A673 (cell line): Measurements from ENCODE around the gene OR6C70. TPM values are rescaled to one million over a fixed set of nuclear protein-coding genes. Genes with fewer than 3 reads are reported as not detected.
"Not testable (repeated sequence)": the region's sequence is repeated elsewhere in the genome, so short reads cannot be mapped to it uniquely, and the experiment has no call there.

Source experiments
- BruUV-seq: library from RNA; stranded (reverse); fragments of 400-500 nt; replicated peaks from 2 replicates; lab custom pipeline; 2021; lab: Mats Ljungman, UMichigan
- CTCF ChIA-PET: fragments of 300-600 bp; sonication (Branson Sonifier 250); formaldehyde crosslinking; loops from one replicate; lab custom pipeline; 2022; ENCODE audit warnings: antibody characterized with exemption; lab: Charles Lee
- POLR2A ChIA-PET: fragments of 300-600 bp; sonication (Branson Sonifier 250); formaldehyde crosslinking; loops from one replicate; lab custom pipeline; 2022; ENCODE audit warnings: antibody characterized with exemption; ENCODE audit not compliant: low non-redundant PET; lab: Charles Lee
- DNase-seq: peaks from one replicate; pipeline ENCODE4 v3.0.0-alpha.2; 2015; ENCODE audit warnings: low spot score
- H3K27ac ChIP-seq: fragments of 200-600 bp; sonication (generic); 2 replicates; pipeline ENCODE4 v1.5.1; 2016; ENCODE audit warnings: mixed run types, low read depth, mild to moderate bottlenecking, mixed read lengths, antibody characterized with exemption, low read length; ENCODE audit not compliant: poor library complexity, severe bottlenecking
- H3K27me3 ChIP-seq: fragments of 200-600 bp; sonication (generic); replicated peaks from 2 replicates; pipeline ENCODE4 v1.6.1; 2017; ENCODE audit warnings: mixed run types, low read depth, mild to moderate bottlenecking, mixed read lengths, antibody characterized with exemption, low read length; ENCODE audit not compliant: insufficient read depth, poor library complexity
- H3K36me3 ChIP-seq: fragments of 200-600 bp; sonication (generic); 2 replicates; pipeline ENCODE4 v1.6.1; 2016; ENCODE audit warnings: mixed run types, mild to moderate bottlenecking, mixed read lengths, antibody characterized with exemption, low read length; ENCODE audit not compliant: insufficient read depth, poor library complexity, severe bottlenecking
- H3K4me1 ChIP-seq: fragments of 200-600 bp; sonication (generic); 2 replicates; pipeline ENCODE4 v1.6.1; 2017; ENCODE audit warnings: mixed run types, mild to moderate bottlenecking, mixed read lengths, antibody characterized with exemption, low read length; ENCODE audit not compliant: insufficient read depth, poor library complexity, severe bottlenecking
- H3K4me3 ChIP-seq: fragments of 200-600 bp; sonication (generic); 2 replicates; pipeline ENCODE4 v1.5.1; 2016; ENCODE audit warnings: low read depth, mixed run types, mild to moderate bottlenecking, mixed read lengths, low read length; ENCODE audit not compliant: poor library complexity, severe bottlenecking
- H3K9me3 ChIP-seq: fragments of 200-600 bp; sonication (generic); 2 replicates; pipeline ENCODE4 v1.6.1; 2016; ENCODE audit warnings: mixed run types, low read depth, mild to moderate bottlenecking, mixed read lengths, antibody characterized with exemption, low read length; ENCODE audit not compliant: poor library complexity, severe bottlenecking
- CTCF ChIP-seq: fragments of 300-800, 200-600 bp; sonication (generic); conservative IDR thresholded peaks from 2 replicates; pipeline ENCODE4 v1.5.1; 2017; ENCODE audit warnings: low read depth, mild to moderate bottlenecking, antibody characterized with exemption, low read length, moderate library complexity, mixed read lengths
- EZH2 ChIP-seq: fragments of 200-600 bp; sonication (generic); IDR thresholded peaks from 2 replicates; pipeline ENCODE4 v1.6.1; 2017; ENCODE audit warnings: borderline replicate concordance, low read depth, mild to moderate bottlenecking, mixed read lengths, antibody characterized with exemption, low read length; ENCODE audit not compliant: poor library complexity, severe bottlenecking
- intact Hi-C: fragments of 100-400 bp; cut with micrococcal nuclease; formaldehyde crosslinking; loops from one replicate; pipeline ENCODE4 v1.10.0; 2022; ENCODE audit not compliant: unreplicated experiment
- total RNA-seq: library from RNA; stranded (reverse); gene quantifications from 2 replicates; pipeline ENCODE4 v1.2.3, GENCODE V29; 2021

Gene OR6C70
- total RNA-seq, 1 experiment from 2014 or later, result not detected

- no peaks in the 10 kb centered on the region for H3K9me3 ChIP-seq
- no TSS peak for BruUV-seq
- ChIA-PET CTCF (no interaction called here), POLR2A (no interaction called here)
- intact Hi-C loops, result no loop called here
- H3K27me3 ChIP-seq, result peaks cover 61% of the 10 kb centered on the region
- H3K4me1 ChIP-seq, result no peaks in the 10 kb centered on the region
- H3K36me3 ChIP-seq, result no peaks in the 10 kb centered on the region
- no peak overlapping the region for H3K27ac ChIP-seq
- DNase-seq, result no peak
- H3K4me3 ChIP-seq, result no peak overlapping the region
- TF ChIP-seq CTCF (no peak), EZH2 (no peak)
These were observed 2.3 kb upstream of the OR6C70 start for GRCh38 chr12:55472264-55472663.

GRCh38 chr12:55469291-55469690, 647 bp downstream of the OR6C70 start:
- H3K4me3 ChIP-seq, result no peak overlapping the region
- no peak overlapping the region for H3K27ac ChIP-seq
- H3K36me3 ChIP-seq, result no peaks in the 10 kb centered on the region
- H3K9me3 ChIP-seq, result no peaks in the 10 kb centered on the region
- CTCF ChIA-PET, result no interaction called here
- peaks cover 63% of the 10 kb centered on the region for H3K27me3 ChIP-seq
- intact Hi-C loops, result no loop called here
- no peak for DNase-seq
- no peaks in the 10 kb centered on the region for H3K4me1 ChIP-seq
- POLR2A ChIA-PET, result no interaction called here
- BruUV-seq, result no TSS peak
- TF ChIP-seq CTCF (no peak), EZH2 (no peak)

- intact Hi-C loops, result no loop called here
- H3K27me3 ChIP-seq, result peaks cover 50% of the 10 kb centered on the region
- POLR2A ChIA-PET, result no interaction called here
- BruUV-seq, result no TSS peak
- no peak overlapping the region for H3K27ac ChIP-seq
- no peaks in the 10 kb centered on the region for H3K9me3 ChIP-seq
- no peaks in the 10 kb centered on the region for H3K4me1 ChIP-seq
- H3K4me3 ChIP-seq, result no peak overlapping the region
- CTCF ChIA-PET, result no interaction called here
- no peaks in the 10 kb centered on the region for H3K36me3 ChIP-seq
- no peak for DNase-seq
- TF ChIP-seq EZH2 (no peak), CTCF (no peak)
These were observed 2.1 kb downstream of the OR6C70 start for GRCh38 chr12:55467836-55468235.

- H3K4me3 ChIP-seq, POLR2A ChIA-PET, H3K36me3 ChIP-seq, H3K9me3 ChIP-seq, H3K27ac ChIP-seq, H3K4me1 ChIP-seq, intact Hi-C loops, DNase-seq, BruUV-seq, CTCF ChIA-PET: not testable (repeated sequence)
- H3K27me3 ChIP-seq, result peaks cover 35% of the 10 kb centered on the region
These were observed 5.0 kb downstream of the OR6C70 start for GRCh38 chr12:55464926-55465325.
